GM21360 (cell line): ENCODE measurements around the gene TAGAP.
"Not testable (repeated sequence)": the region's sequence is repeated elsewhere in the genome, so short reads cannot be mapped to it uniquely, and the experiment has no call there.

Experiments used
- ATAC-seq: cut with Tn5 transposase; IDR thresholded peaks from one replicate; pipeline ENCODE4 v1.9.1; 2021; ENCODE audit warnings: mild to moderate bottlenecking, moderate library complexity; ENCODE audit not compliant: unreplicated experiment

TAGAP gene

GRCh38 chr6:159047891-159048685 is 3.3 kb upstream of the TAGAP start:
- ATAC-seq = no peak

- ATAC-seq = no peak
Observed at GRCh38 chr6:159045801-159046200, 1.0 kb upstream of the TAGAP start.

GRCh38 chr6:159043947-159044346 is 844 bp downstream of the TAGAP start:
- no peak for ATAC-seq

GRCh38 chr6:159043251-159043650 is 1.5 kb downstream of the TAGAP start:
- ATAC-seq = no peak

GRCh38 chr6:159042826-159043181 is 2.0 kb downstream of the TAGAP start:
- no peak for ATAC-seq

- ATAC-seq = peak; percentile 29
Observed at GRCh38 chr6:159042003-159042825, 2.6 kb downstream of the TAGAP start.

- ATAC-seq = no peak
Observed at GRCh38 chr6:159041181-159041580, 3.6 kb downstream of the TAGAP start.

GRCh38 chr6:159039885-159040258 is 4.9 kb downstream of the TAGAP start:
- no peak for ATAC-seq

GRCh38 chr6:159038914-159039884 is 5.6 kb downstream of the TAGAP start:
- peak; percentile 71 for ATAC-seq

GRCh38 chr6:159038318-159038717 is 6.5 kb downstream of the TAGAP start:
- not testable (repeated sequence) for ATAC-seq

- no peak for ATAC-seq
Observed at GRCh38 chr6:159037756-159038290, 7.0 kb downstream of the TAGAP start.

GRCh38 chr6:159036673-159037072 is 8.1 kb downstream of the TAGAP start:
- no peak for ATAC-seq

- ATAC-seq = no peak
Observed at GRCh38 chr6:159035891-159036290, 8.9 kb downstream of the TAGAP start.

- ATAC-seq = no peak
Observed at GRCh38 chr6:159033160-159034049, 11.4 kb downstream of the TAGAP start.

GRCh38 chr6:159031846-159032245 is 12.9 kb downstream of the TAGAP start:
- no peak for ATAC-seq

- ATAC-seq = no peak
Observed at GRCh38 chr6:159030168-159030567, 14.6 kb downstream of the TAGAP start.

- not testable (repeated sequence) for ATAC-seq
Observed at GRCh38 chr6:159025224-159025623, 19.6 kb downstream of the TAGAP start.

GRCh38 chr6:159023893-159024292 is 20.9 kb downstream of the TAGAP start:
- ATAC-seq = no peak

- ATAC-seq = no peak
Observed at GRCh38 chr6:159020011-159020410, 24.8 kb downstream of the TAGAP start.
